Measurements from ENCODE around the gene CDC7. TPM values are rescaled to one million over a fixed set of nuclear protein-coding genes. Genes with fewer than 3 reads are reported as not detected.

Gene CDC7
- total and polyA plus RNA-seq, 2 of the 13 experiments (the other 11 are each of a cell fraction or from before 2014, with no cell fraction given) = 2.5 to 12.6 TPM

DNA sequence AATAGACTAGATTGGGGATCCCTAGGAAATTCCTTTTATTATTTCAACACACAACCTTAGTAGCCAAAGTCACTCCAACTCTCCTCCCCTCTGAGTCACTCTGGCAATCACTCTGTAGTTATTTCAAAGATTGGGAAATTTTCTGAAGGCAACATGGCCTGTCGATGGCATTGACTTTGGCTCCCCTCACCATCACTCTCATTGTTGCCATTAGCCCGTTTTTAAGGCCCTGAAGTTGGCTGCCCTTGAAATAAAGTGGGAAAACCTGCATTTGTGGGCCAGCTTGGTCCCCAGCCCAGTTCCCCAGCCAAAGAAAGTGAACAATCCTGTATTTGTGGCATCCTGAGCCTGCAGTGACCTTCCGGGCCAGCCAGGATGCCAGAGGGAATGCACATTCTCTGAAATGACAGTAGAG lies 52.5 kb downstream of the CDC7 start:
- intact Hi-C loops (cut with micrococcal nuclease; ENCODE audit: unreplicated experiment) (loop anchor here (10.0 kb wide), 1 partner anchor 372 kb away; no protein-coding TSS in a partner anchor), in situ Hi-C loops (cut with HindIII; ENCODE audit: extremely low pct_ligation_motif_present, low pct_unique_long_range_greater_than_20kb) (no loop called here)
- POLR2A ChIA-PET = no interaction called here
- Histone ChIP-seq H4K20me1 (ENCODE audit: insufficient read depth, low read length) (no peaks in the 10 kb centered on the region), H3K27me3 (ENCODE audit: control insufficient read depth in 1 of 2, insufficient read depth in 2 of 2, low read length in 2 of 2) (no peaks in the 10 kb centered on the region; a peak in 1 of 5 replicates), H3K27ac (ENCODE audit: extremely low read length, insufficient read depth, low read length) (no peak overlapping the region), H3K4me1 (ENCODE audit: insufficient read depth, low read length) (no peaks in the 10 kb centered on the region), H3K36me3 (replicated peaks in 1 of 2; ENCODE audit: control insufficient read depth in 1 of 2, insufficient read depth in 2 of 2, low read length in 2 of 2) (no peaks in the 10 kb centered on the region), H3K4me2 (ENCODE audit: low read depth, low read length) (no peak overlapping the region), H3K4me3 (replicated peaks in 1 of 3; ENCODE audit: insufficient read depth in 1 of 3, low read depth in 2 of 3, low read length in 3 of 3) (no peak overlapping the region), H2AFZ (ENCODE audit: low read length) (no peak overlapping the region), H3K9me3 (ENCODE audit: low read length) (no peaks in the 10 kb centered on the region), H3K79me2 (ENCODE audit: insufficient read depth, low read length) (no peaks in the 10 kb centered on the region), H3K9ac (ENCODE audit: insufficient read depth, low read depth, low read length) (no peak overlapping the region)
- no TSS peak for BruUV-seq (replicated peaks)
- 0% methylated on average over 3 of the region's 3 CpGs for WGBS (ENCODE audit: low lambda C conversion rate)
- no peak for FAIRE-seq
- ATAC-seq = no peak
- DNase-seq (ENCODE audit: low spot score) = no peak
- CTCF ChIA-PET (ENCODE audit: low intra/inter-chr PET ratio, low total read pairs) = no interaction called here
- no peak for TF ChIP-seq ZNF883 (CRISPR knock-in tag; IDR thresholded peaks at IDR 0.05; ENCODE audit: not compliant biosample characterization)
- no peak for TF ChIP-seq BRD4 (CRISPR knock-in tag; IDR thresholded peaks at IDR 0.05)
- TF ChIP-seq, protein P1, sequence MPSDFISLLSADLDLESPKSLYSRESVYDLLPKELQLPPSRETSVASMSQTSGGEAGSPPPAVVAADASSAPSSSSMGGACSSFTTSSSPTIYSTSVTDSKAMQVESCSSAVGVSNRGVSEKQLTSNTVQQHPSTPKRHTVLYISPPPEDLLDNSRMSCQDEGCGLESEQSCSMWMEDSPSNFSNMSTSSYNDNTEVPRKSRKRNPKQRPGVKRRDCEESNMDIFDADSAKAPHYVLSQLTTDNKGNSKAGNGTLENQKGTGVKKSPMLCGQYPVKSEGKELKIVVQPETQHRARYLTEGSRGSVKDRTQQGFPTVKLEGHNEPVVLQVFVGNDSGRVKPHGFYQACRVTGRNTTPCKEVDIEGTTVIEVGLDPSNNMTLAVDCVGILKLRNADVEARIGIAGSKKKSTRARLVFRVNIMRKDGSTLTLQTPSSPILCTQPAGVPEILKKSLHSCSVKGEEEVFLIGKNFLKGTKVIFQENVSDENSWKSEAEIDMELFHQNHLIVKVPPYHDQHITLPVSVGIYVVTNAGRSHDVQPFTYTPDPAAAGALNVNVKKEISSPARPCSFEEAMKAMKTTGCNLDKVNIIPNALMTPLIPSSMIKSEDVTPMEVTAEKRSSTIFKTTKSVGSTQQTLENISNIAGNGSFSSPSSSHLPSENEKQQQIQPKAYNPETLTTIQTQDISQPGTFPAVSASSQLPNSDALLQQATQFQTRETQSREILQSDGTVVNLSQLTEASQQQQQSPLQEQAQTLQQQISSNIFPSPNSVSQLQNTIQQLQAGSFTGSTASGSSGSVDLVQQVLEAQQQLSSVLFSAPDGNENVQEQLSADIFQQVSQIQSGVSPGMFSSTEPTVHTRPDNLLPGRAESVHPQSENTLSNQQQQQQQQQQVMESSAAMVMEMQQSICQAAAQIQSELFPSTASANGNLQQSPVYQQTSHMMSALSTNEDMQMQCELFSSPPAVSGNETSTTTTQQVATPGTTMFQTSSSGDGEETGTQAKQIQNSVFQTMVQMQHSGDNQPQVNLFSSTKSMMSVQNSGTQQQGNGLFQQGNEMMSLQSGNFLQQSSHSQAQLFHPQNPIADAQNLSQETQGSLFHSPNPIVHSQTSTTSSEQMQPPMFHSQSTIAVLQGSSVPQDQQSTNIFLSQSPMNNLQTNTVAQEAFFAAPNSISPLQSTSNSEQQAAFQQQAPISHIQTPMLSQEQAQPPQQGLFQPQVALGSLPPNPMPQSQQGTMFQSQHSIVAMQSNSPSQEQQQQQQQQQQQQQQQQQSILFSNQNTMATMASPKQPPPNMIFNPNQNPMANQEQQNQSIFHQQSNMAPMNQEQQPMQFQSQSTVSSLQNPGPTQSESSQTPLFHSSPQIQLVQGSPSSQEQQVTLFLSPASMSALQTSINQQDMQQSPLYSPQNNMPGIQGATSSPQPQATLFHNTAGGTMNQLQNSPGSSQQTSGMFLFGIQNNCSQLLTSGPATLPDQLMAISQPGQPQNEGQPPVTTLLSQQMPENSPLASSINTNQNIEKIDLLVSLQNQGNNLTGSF (CRISPR knock-in tag; IDR thresholded peaks at IDR 0.05) = no peak
- TF ChIP-seq HNRNPK (IDR thresholded peaks at IDR 0.05; ENCODE audit: low read depth, low read length, poor library complexity, severe bottlenecking) = no peak
- no peak for TF ChIP-seq GATAD1 (CRISPR knock-in tag; IDR thresholded peaks at IDR 0.05)
- TF ChIP-seq ZFP37 (CRISPR knock-in tag; IDR thresholded peaks at IDR 0.05; ENCODE audit: borderline replicate concordance) = no peak
- TF ChIP-seq MEIS2 (CRISPR knock-in tag; IDR thresholded peaks at IDR 0.05) = no peak
- no peak for TF ChIP-seq EHMT2 (IDR thresholded peaks at IDR 0.05; ENCODE audit: borderline replicate concordance, low read depth, low read length)
- no peak for TF ChIP-seq ZNF772 (CRISPR knock-in tag; IDR thresholded peaks at IDR 0.05)
- TF ChIP-seq EEA1 (CRISPR knock-in tag; IDR thresholded peaks at IDR 0.05; ENCODE audit: borderline replicate concordance) = no peak
- no peak for TF ChIP-seq ZFP36L1 (CRISPR knock-in tag; IDR thresholded peaks at IDR 0.05)
- TF ChIP-seq, protein P2, sequence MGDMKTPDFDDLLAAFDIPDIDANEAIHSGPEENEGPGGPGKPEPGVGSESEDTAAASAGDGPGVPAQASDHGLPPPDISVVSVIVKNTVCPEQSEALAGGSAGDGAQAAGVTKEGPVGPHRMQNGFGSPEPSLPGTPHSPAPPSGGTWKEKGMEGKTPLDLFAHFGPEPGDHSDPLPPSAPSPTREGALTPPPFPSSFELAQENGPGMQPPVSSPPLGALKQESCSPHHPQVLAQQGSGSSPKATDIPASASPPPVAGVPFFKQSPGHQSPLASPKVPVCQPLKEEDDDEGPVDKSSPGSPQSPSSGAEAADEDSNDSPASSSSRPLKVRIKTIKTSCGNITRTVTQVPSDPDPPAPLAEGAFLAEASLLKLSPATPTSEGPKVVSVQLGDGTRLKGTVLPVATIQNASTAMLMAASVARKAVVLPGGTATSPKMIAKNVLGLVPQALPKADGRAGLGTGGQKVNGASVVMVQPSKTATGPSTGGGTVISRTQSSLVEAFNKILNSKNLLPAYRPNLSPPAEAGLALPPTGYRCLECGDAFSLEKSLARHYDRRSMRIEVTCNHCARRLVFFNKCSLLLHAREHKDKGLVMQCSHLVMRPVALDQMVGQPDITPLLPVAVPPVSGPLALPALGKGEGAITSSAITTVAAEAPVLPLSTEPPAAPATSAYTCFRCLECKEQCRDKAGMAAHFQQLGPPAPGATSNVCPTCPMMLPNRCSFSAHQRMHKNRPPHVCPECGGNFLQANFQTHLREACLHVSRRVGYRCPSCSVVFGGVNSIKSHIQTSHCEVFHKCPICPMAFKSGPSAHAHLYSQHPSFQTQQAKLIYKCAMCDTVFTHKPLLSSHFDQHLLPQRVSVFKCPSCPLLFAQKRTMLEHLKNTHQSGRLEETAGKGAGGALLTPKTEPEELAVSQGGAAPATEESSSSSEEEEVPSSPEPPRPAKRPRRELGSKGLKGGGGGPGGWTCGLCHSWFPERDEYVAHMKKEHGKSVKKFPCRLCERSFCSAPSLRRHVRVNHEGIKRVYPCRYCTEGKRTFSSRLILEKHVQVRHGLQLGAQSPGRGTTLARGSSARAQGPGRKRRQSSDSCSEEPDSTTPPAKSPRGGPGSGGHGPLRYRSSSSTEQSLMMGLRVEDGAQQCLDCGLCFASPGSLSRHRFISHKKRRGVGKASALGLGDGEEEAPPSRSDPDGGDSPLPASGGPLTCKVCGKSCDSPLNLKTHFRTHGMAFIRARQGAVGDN (CRISPR knock-in tag; IDR thresholded peaks at IDR 0.05) = no peak
- no peak for TF ChIP-seq STAG1 (CRISPR knock-in tag; IDR thresholded peaks at IDR 0.05)
- no peak for TF ChIP-seq GFI1 (CRISPR knock-in tag; IDR thresholded peaks at IDR 0.05; ENCODE audit: borderline replicate concordance)
- no peak for TF ChIP-seq HNF4G (IDR thresholded peaks at IDR 0.05; ENCODE audit: borderline replicate concordance, low read depth, low read length)
- no peak for TF ChIP-seq HNF4G (CRISPR knock-in tag; IDR thresholded peaks at IDR 0.05; ENCODE audit: borderline replicate concordance, low read depth)
- TF ChIP-seq ZNF460 (CRISPR knock-in tag; IDR thresholded peaks at IDR 0.05; ENCODE audit: borderline replicate concordance) = no peak

Data from HepG2 (cell line).